PC-9 (cell line): ENCODE measurements around the gene ZNF423. TPM values are rescaled to one million over a fixed set of nuclear protein-coding genes. Genes with fewer than 3 reads are reported as not detected.

Experiments
- BruUV-seq: library from RNA; stranded (reverse); fragments of 400-500 nt; replicated peaks from 2 replicates; lab custom pipeline; 2021; lab: Mats Ljungman, UMichigan
- CTCF ChIA-PET: fragments of 300-600 bp; sonication (Branson Sonifier 250); formaldehyde crosslinking; loops from one replicate; lab custom pipeline; 2022; ENCODE audit warnings: antibody characterized with exemption; lab: Charles Lee
- POLR2A ChIA-PET: fragments of 300-600 bp; sonication (Branson Sonifier 250); formaldehyde crosslinking; loops from one replicate; lab custom pipeline; 2022; ENCODE audit warnings: antibody characterized with exemption; ENCODE audit not compliant: unreplicated experiment; lab: Charles Lee
- DNase-seq, 2 experiments: peaks; one replicate each; pipeline versions ENCODE4 v3.0.0 to v3.0.0-alpha.2; 2015 to 2022; ENCODE audit warnings: mixed read lengths in 1 of 2
- H2AFZ ChIP-seq: fragments of 200-600 bp; sonication (generic); 2 replicates; pipeline ENCODE4 v1.8.1; 2017; ENCODE audit warnings: antibody characterized with exemption
- H3F3A ChIP-seq: fragments of 200-600 bp; sonication (generic); 2 replicates; pipeline ENCODE4 v1.8.1; 2017; ENCODE audit warnings: antibody characterized with exemption, mild to moderate bottlenecking, low read depth; ENCODE audit not compliant: insufficient read depth
- H3K27ac ChIP-seq: fragments of 200-600 bp; sonication (generic); 2 replicates; pipeline ENCODE4 v1.6.1; 2016; ENCODE audit warnings: mixed run types
- H3K27me3 ChIP-seq: fragments of 200-600 bp; sonication (generic); 2 replicates; pipeline ENCODE4 v1.6.1; 2016; ENCODE audit warnings: low read depth, mixed run types; ENCODE audit not compliant: insufficient read depth
- H3K36me3 ChIP-seq: fragments of 200-600 bp; sonication (generic); 2 replicates; pipeline ENCODE4 v1.6.1; 2016; ENCODE audit warnings: low read depth, mixed run types
- H3K4me1 ChIP-seq: fragments of 200-600 bp; sonication (generic); replicated peaks from 2 replicates; pipeline ENCODE4 v1.6.1; 2016; ENCODE audit warnings: mixed run types; ENCODE audit not compliant: insufficient read depth
- H3K4me2 ChIP-seq: fragments of 200-600 bp; sonication (generic); 2 replicates; pipeline ENCODE4 v1.6.1; 2017; ENCODE audit warnings: mixed run types
- H3K4me3 ChIP-seq: fragments of 200-600 bp; sonication (generic); 2 replicates; pipeline ENCODE4 v1.6.1; 2016; ENCODE audit warnings: mixed run types
- H3K79me2 ChIP-seq: fragments of 200-600 bp; sonication (generic); 2 replicates; pipeline ENCODE4 v1.6.1; 2017; ENCODE audit warnings: low read depth, mixed run types
- H3K9me2 ChIP-seq: fragments of 200-600 bp; sonication (generic); 2 replicates; pipeline ENCODE4 v1.8.1; 2017; ENCODE audit warnings: mild to moderate bottlenecking; ENCODE audit not compliant: insufficient read depth
- H3K9me3 ChIP-seq: fragments of 200-600 bp; sonication (generic); 2 replicates; pipeline ENCODE4 v1.8.1; 2016; ENCODE audit warnings: low read depth; ENCODE audit not compliant: insufficient read depth
- H4K20me1 ChIP-seq: fragments of 200-600 bp; sonication (generic); 2 replicates; pipeline ENCODE4 v1.8.1; 2017; ENCODE audit not compliant: insufficient read depth
- CTCF ChIP-seq: fragments of 200-600 bp; sonication (generic); conservative IDR thresholded peaks from 2 replicates; pipeline ENCODE4 v1.6.1; 2017; ENCODE audit warnings: mixed run types, antibody characterized with exemption, mild to moderate bottlenecking, moderate library complexity
- EZH2 ChIP-seq: fragments of 200-600 bp; sonication (generic); IDR thresholded peaks from 2 replicates; pipeline ENCODE4 v1.8.0; 2017; ENCODE audit warnings: antibody characterized with exemption, low read depth
- intact Hi-C: fragments of 100-400 bp; cut with micrococcal nuclease; formaldehyde crosslinking; loops from one replicate; pipeline ENCODE4 v1.10.0; 2022; ENCODE audit not compliant: unreplicated experiment
- total RNA-seq: library from RNA; stranded (reverse); gene quantifications from 2 replicates; pipeline ENCODE4 v1.2.3, GENCODE V29; 2021

The ZNF423 gene
- total RNA-seq, 1 experiment from 2014 or later: not detected

GRCh38 chr16:49653173-49653570 is 202.7 kb downstream of the ZNF423 start:
- intact Hi-C loops: no loop called here
- ChIA-PET CTCF (no interaction called here), POLR2A (no interaction called here)
- H2AFZ ChIP-seq: no peak overlapping the region
- no peaks in the 10 kb centered on the region for H3K4me1 ChIP-seq
- no peaks in the 10 kb centered on the region for H3K79me2 ChIP-seq
- no peaks in the 10 kb centered on the region for H3F3A ChIP-seq
- H3K36me3 ChIP-seq: no peaks in the 10 kb centered on the region
- H3K27ac ChIP-seq: no peak overlapping the region
- no peak for DNase-seq
- H3K4me2 ChIP-seq: no peak overlapping the region
- TF ChIP-seq EZH2: no peak
- TF ChIP-seq CTCF: no peak
- H3K4me3 ChIP-seq: no peak overlapping the region
- peaks cover 43% of the 10 kb centered on the region for H3K27me3 ChIP-seq
- H4K20me1 ChIP-seq: no peaks in the 10 kb centered on the region
- H3K9me2 ChIP-seq: no peaks in the 10 kb centered on the region
- H3K9me3 ChIP-seq: peaks cover 2% of the 10 kb centered on the region; the same call in 1 of the 2 replicates
- no TSS peak for BruUV-seq

- no peak overlapping the region for H2AFZ ChIP-seq
- peaks cover 6% of the 10 kb centered on the region; the same call in 1 of the 2 replicates for H3K9me3 ChIP-seq
- H3K27me3 ChIP-seq: peaks cover 37% of the 10 kb centered on the region
- H3K4me1 ChIP-seq: no peaks in the 10 kb centered on the region
- intact Hi-C loops: no loop called here
- no peaks in the 10 kb centered on the region for H3F3A ChIP-seq
- H4K20me1 ChIP-seq: no peaks in the 10 kb centered on the region
- no peak for DNase-seq
- H3K27ac ChIP-seq: no peak overlapping the region
- H3K4me2 ChIP-seq: no peak overlapping the region
- no TSS peak for BruUV-seq
- ChIA-PET POLR2A (no interaction called here), CTCF (no interaction called here)
- TF ChIP-seq EZH2 (no peak), CTCF (no peak)
- no peaks in the 10 kb centered on the region for H3K36me3 ChIP-seq
- no peak overlapping the region for H3K4me3 ChIP-seq
- H3K9me2 ChIP-seq: no peaks in the 10 kb centered on the region
- H3K79me2 ChIP-seq: no peaks in the 10 kb centered on the region
These were observed 203.3 kb downstream of the ZNF423 start for GRCh38 chr16:49652456-49653172.

GRCh38 chr16:49651996-49652395 is 203.9 kb downstream of the ZNF423 start:
- intact Hi-C loops: no loop called here
- Histone ChIP-seq H2AFZ (no peak overlapping the region), H4K20me1 (no peaks in the 10 kb centered on the region), H3K4me2 (no peak overlapping the region), H3K36me3 (no peaks in the 10 kb centered on the region), H3K9me3 (peaks cover 6% of the 10 kb centered on the region; the same call in 1 of the 2 replicates), H3K4me3 (no peak overlapping the region), H3K4me1 (no peaks in the 10 kb centered on the region), H3K27ac (no peak overlapping the region), H3K79me2 (no peaks in the 10 kb centered on the region), H3F3A (no peaks in the 10 kb centered on the region), H3K27me3 (peaks cover 31% of the 10 kb centered on the region), H3K9me2 (no peaks in the 10 kb centered on the region)
- BruUV-seq: no TSS peak
- no peak for DNase-seq
- TF ChIP-seq CTCF (no peak), EZH2 (no peak)
- POLR2A ChIA-PET: no interaction called here
- CTCF ChIA-PET: no interaction called here
